ENCODE measurements around the gene MRPS31. TPM values are rescaled to one million over a fixed set of nuclear protein-coding genes. Genes with fewer than 3 reads are reported as not detected.

Gene MRPS31
- polyA plus RNA-seq, 1 of the 3 experiments (the other 2 are of a cell fraction) = 13.3 TPM

DNA sequence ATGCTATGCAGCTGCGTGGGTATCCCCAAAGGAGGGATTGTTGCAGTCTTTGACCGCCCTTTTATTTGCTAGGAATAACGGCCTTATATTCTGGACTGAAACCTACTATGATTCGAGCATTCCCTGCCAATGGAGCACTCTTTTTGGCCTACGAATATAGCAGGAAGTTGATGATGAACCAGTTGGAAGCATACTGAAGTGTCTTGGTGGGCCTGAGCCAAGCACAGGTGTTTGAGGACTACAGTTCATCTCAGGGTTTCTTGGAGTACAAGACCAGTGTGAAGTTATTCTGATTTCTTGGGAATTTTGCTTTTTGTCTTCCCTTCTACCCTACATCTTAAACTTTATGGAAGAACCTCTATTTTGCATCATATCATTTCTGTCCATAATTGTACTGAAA, 38.5 kb upstream of the MRPS31 start:
- H3K4me1 ChIP-seq (ENCODE audit: control insufficient read depth in 1 of 2, insufficient read depth in 2 of 2, low read depth in 1 of 2, low read length in 1 of 2) = no peaks in the 10 kb centered on the region
- WGBS (ENCODE audit: low lambda C conversion rate) = 89% methylated on average over 5 of the region's 5 CpGs
- H3K4me3 ChIP-seq (ENCODE audit: low read depth in 2 of 2, low read length in 1 of 2) = no peak overlapping the region
- no peaks in the 10 kb centered on the region for H3K79me2 ChIP-seq (ENCODE audit: insufficient read depth)
- no peak for DNase-seq
- TF ChIP-seq, protein P1, sequence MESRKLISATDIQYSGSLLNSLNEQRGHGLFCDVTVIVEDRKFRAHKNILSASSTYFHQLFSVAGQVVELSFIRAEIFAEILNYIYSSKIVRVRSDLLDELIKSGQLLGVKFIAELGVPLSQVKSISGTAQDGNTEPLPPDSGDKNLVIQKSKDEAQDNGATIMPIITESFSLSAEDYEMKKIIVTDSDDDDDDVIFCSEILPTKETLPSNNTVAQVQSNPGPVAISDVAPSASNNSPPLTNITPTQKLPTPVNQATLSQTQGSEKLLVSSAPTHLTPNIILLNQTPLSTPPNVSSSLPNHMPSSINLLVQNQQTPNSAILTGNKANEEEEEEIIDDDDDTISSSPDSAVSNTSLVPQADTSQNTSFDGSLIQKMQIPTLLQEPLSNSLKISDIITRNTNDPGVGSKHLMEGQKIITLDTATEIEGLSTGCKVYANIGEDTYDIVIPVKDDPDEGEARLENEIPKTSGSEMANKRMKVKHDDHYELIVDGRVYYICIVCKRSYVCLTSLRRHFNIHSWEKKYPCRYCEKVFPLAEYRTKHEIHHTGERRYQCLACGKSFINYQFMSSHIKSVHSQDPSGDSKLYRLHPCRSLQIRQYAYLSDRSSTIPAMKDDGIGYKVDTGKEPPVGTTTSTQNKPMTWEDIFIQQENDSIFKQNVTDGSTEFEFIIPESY (IDR thresholded peaks at IDR 0.05; ENCODE audit: borderline replicate concordance, low read depth) = no peak
- no peak for TF ChIP-seq YY1 (IDR thresholded peaks at IDR 0.05; ENCODE audit: low read depth)
- TF ChIP-seq, protein P2, sequence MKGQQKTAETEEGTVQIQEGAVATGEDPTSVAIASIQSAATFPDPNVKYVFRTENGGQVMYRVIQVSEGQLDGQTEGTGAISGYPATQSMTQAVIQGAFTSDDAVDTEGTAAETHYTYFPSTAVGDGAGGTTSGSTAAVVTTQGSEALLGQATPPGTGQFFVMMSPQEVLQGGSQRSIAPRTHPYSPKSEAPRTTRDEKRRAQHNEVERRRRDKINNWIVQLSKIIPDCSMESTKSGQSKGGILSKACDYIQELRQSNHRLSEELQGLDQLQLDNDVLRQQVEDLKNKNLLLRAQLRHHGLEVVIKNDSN (IDR thresholded peaks at IDR 0.05; ENCODE audit: borderline replicate concordance, low read depth) = no peak
- no peak for TF ChIP-seq EZH2phosphoT487 (IDR thresholded peaks at IDR 0.05; ENCODE audit: borderline replicate concordance, low read depth)
- TF ChIP-seq ELF1 (IDR thresholded peaks at IDR 0.05) = no peak
- no peak for TF ChIP-seq JUND (IDR thresholded peaks at IDR 0.05)
- TF ChIP-seq FOSL2 (IDR thresholded peaks at IDR 0.05; ENCODE audit: borderline replicate concordance, low read depth) = no peak
- TF ChIP-seq, protein P3, sequence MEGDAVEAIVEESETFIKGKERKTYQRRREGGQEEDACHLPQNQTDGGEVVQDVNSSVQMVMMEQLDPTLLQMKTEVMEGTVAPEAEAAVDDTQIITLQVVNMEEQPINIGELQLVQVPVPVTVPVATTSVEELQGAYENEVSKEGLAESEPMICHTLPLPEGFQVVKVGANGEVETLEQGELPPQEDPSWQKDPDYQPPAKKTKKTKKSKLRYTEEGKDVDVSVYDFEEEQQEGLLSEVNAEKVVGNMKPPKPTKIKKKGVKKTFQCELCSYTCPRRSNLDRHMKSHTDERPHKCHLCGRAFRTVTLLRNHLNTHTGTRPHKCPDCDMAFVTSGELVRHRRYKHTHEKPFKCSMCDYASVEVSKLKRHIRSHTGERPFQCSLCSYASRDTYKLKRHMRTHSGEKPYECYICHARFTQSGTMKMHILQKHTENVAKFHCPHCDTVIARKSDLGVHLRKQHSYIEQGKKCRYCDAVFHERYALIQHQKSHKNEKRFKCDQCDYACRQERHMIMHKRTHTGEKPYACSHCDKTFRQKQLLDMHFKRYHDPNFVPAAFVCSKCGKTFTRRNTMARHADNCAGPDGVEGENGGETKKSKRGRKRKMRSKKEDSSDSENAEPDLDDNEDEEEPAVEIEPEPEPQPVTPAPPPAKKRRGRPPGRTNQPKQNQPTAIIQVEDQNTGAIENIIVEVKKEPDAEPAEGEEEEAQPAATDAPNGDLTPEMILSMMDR (IDR thresholded peaks at IDR 0.05) = no peak
- no peak for TF ChIP-seq TEAD4 (IDR thresholded peaks at IDR 0.05; ENCODE audit: borderline replicate concordance, insufficient read depth)
- no peak for TF ChIP-seq RXRA (IDR thresholded peaks at IDR 0.05; ENCODE audit: borderline replicate concordance, low read depth)
- no peak for TF ChIP-seq FOXM1 (IDR thresholded peaks at IDR 0.05; ENCODE audit: low read depth)
- TF ChIP-seq GATA2 (CRISPR knock-in tag; IDR thresholded peaks at IDR 0.05) = no peak
- TF ChIP-seq RAD21 (IDR thresholded peaks at IDR 0.05; ENCODE audit: low read length) = no peak
- no peak for TF ChIP-seq NRF1 (IDR thresholded peaks at IDR 0.05; ENCODE audit: low read depth, low read length)
- TF ChIP-seq, protein P4, sequence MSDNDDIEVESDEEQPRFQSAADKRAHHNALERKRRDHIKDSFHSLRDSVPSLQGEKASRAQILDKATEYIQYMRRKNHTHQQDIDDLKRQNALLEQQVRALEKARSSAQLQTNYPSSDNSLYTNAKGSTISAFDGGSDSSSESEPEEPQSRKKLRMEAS (IDR thresholded peaks at IDR 0.05; ENCODE audit: low read depth) = no peak
- TF ChIP-seq, protein P5, sequence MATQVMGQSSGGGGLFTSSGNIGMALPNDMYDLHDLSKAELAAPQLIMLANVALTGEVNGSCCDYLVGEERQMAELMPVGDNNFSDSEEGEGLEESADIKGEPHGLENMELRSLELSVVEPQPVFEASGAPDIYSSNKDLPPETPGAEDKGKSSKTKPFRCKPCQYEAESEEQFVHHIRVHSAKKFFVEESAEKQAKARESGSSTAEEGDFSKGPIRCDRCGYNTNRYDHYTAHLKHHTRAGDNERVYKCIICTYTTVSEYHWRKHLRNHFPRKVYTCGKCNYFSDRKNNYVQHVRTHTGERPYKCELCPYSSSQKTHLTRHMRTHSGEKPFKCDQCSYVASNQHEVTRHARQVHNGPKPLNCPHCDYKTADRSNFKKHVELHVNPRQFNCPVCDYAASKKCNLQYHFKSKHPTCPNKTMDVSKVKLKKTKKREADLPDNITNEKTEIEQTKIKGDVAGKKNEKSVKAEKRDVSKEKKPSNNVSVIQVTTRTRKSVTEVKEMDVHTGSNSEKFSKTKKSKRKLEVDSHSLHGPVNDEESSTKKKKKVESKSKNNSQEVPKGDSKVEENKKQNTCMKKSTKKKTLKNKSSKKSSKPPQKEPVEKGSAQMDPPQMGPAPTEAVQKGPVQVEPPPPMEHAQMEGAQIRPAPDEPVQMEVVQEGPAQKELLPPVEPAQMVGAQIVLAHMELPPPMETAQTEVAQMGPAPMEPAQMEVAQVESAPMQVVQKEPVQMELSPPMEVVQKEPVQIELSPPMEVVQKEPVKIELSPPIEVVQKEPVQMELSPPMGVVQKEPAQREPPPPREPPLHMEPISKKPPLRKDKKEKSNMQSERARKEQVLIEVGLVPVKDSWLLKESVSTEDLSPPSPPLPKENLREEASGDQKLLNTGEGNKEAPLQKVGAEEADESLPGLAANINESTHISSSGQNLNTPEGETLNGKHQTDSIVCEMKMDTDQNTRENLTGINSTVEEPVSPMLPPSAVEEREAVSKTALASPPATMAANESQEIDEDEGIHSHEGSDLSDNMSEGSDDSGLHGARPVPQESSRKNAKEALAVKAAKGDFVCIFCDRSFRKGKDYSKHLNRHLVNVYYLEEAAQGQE (IDR thresholded peaks at IDR 0.05; ENCODE audit: low read depth, low read length) = no peak
- TF ChIP-seq, protein P6, sequence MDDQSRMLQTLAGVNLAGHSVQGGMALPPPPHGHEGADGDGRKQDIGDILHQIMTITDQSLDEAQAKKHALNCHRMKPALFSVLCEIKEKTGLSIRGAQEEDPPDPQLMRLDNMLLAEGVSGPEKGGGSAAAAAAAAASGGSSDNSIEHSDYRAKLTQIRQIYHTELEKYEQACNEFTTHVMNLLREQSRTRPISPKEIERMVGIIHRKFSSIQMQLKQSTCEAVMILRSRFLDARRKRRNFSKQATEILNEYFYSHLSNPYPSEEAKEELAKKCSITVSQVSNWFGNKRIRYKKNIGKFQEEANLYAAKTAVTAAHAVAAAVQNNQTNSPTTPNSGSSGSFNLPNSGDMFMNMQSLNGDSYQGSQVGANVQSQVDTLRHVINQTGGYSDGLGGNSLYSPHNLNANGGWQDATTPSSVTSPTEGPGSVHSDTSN (IDR thresholded peaks at IDR 0.05) = no peak
- no peak for TF ChIP-seq TCF12 (IDR thresholded peaks at IDR 0.05)
- no peak for TF ChIP-seq FOXJ3 (CRISPR knock-in tag; IDR thresholded peaks at IDR 0.05)
- TF ChIP-seq CHD2 (IDR thresholded peaks at IDR 0.05; ENCODE audit: low read length, partially characterized antibody) = no peak
- H3K9me2 ChIP-seq = no peaks in the 10 kb centered on the region
- ChIA-PET POLR2A (no interaction called here), CTCF (no interaction called here)
- no peak overlapping the region for H3K9ac ChIP-seq
- peaks cover 28 to 62% of the 10 kb centered on the region in 2 experiments for H3K36me3 ChIP-seq (replicated peaks in 1 of 2; ENCODE audit: control insufficient read depth in 1 of 2, insufficient read depth in 2 of 2, low read length in 1 of 2)
- no peaks in the 10 kb centered on the region for H3F3A ChIP-seq (replicated peaks; ENCODE audit: insufficient read depth)
- H4K20me1 ChIP-seq (ENCODE audit: insufficient read depth) = no peaks in the 10 kb centered on the region
- no peak overlapping the region for H2AFZ ChIP-seq (ENCODE audit: low read depth)
- no peaks in the 10 kb centered on the region for H3K27me3 ChIP-seq (ENCODE audit: insufficient read depth)
- no peak overlapping the region for H3K27ac ChIP-seq (ENCODE audit: low read depth in 2 of 2, low read length in 1 of 2)
- H3K4me2 ChIP-seq = no peak overlapping the region
- H3K9me3 ChIP-seq = no peaks in the 10 kb centered on the region
